22Rv1 (cell line): ENCODE results near the gene CCDC142.

Experiments
- CTCF ChIP-seq: fragments of 450-650 bp; IDR thresholded peaks from 2 replicates; pipeline ENCODE4 v1.5.1; 2017; ENCODE audit warnings: mild to moderate bottlenecking
- ZFX ChIP-seq: fragments of 450-650 bp; IDR thresholded peaks from 2 replicates; pipeline ENCODE4 v1.6.1; 2017; ENCODE audit warnings: antibody characterized with exemption, borderline replicate concordance

- TF ChIP-seq CTCF: no peak
- TF ChIP-seq ZFX: no peak
Observed at GRCh38 chr2:74441690-74442482, 40.9 kb downstream of the CCDC142 start, which contains the start of gene RTKN.
